HFFc6 (cell line): Measurements from ENCODE around the gene DHRS13. TPM values are rescaled to one million over a fixed set of nuclear protein-coding genes. Genes with fewer than 3 reads are reported as not detected.
A peak's percentile ranks its signal among the peaks of the same experiment; 100 is the strongest.
"Not testable (repeated sequence)": the region's sequence is repeated elsewhere in the genome, so short reads cannot be mapped to it uniquely, and the experiment has no call there.

Source experiments
- DNase-seq: peaks from one replicate; pipeline ENCODE4 v3.0.0-alpha.2; 2018
- H3K27ac Mint-ChIP-seq: 2 replicates; pipeline ENCODE4 v1.8.0; 2020; ENCODE audit warnings: mild to moderate bottlenecking, mixed read lengths
- H3K27me3 Mint-ChIP-seq: 2 replicates; pipeline ENCODE4 v1.8.0; 2021; ENCODE audit warnings: mild to moderate bottlenecking, moderate library complexity, mixed read lengths; ENCODE audit not compliant: insufficient read depth
- H3K36me3 Mint-ChIP-seq: 2 replicates; pipeline ENCODE4 v1.8.0; 2021; ENCODE audit warnings: low read depth, mixed read lengths
- H3K4me1 Mint-ChIP-seq: 2 replicates; pipeline ENCODE4 v1.8.0; 2020; ENCODE audit warnings: low read depth, mixed read lengths
- H3K4me3 Mint-ChIP-seq: 2 replicates; pipeline ENCODE4 v1.8.0; 2020; ENCODE audit warnings: mild to moderate bottlenecking, moderate library complexity, mixed read lengths
- H3K9me3 Mint-ChIP-seq: 2 replicates; pipeline ENCODE4 v1.8.0; 2020; ENCODE audit warnings: mild to moderate bottlenecking, mixed read lengths
- CTCF ChIP-seq: fragments of 200-600 bp; sonication (generic); IDR thresholded peaks from 2 replicates; pipeline ENCODE4 v1.5.0; 2021; ENCODE audit warnings: antibody characterized with exemption, mild to moderate bottlenecking
- total RNA-seq, 6 experiments: library from RNA; stranded (reverse); fragmentation: NEBNext Ultra II Directional; extraction: Animal tissue kit (Norgen Biotek cat#: 25700); gene quantifications; 2 replicates in 1 of 6; 3 replicates in 5 of 6; pipeline ENCODE4 v1.2.3, GENCODE V29; 2021

The DHRS13 gene
- total RNA-seq, 6 experiments from 2014 or later = 1.5 to 3.0 (median 2.2) TPM

- H3K27me3 Mint-ChIP-seq = no peaks in the 10 kb centered on the region
- no peaks in the 10 kb centered on the region for H3K9me3 Mint-ChIP-seq
- no peak overlapping the region; the same call in 1 of the 2 replicates for H3K27ac Mint-ChIP-seq
- peaks cover 15% of the 10 kb centered on the region for H3K36me3 Mint-ChIP-seq
- no peak overlapping the region for H3K4me3 Mint-ChIP-seq
- DNase-seq = no peak
- H3K4me1 Mint-ChIP-seq = peaks cover 69% of the 10 kb centered on the region
- no peak for TF ChIP-seq CTCF
Measured at GRCh38 chr17:28940675-28941074, 37.8 kb upstream of the DHRS13 start.

GRCh38 chr17:28940142-28940541, 37.3 kb upstream of the DHRS13 start:
- Mint-ChIP-seq H3K9me3 (no peaks in the 10 kb centered on the region), H3K36me3 (peaks cover 15% of the 10 kb centered on the region), H3K4me1 (peaks cover 68% of the 10 kb centered on the region), H3K27ac (no peak overlapping the region; the same call in 1 of the 2 replicates), H3K27me3 (no peaks in the 10 kb centered on the region; the same call in 1 of the 2 replicates), H3K4me3 (no peak overlapping the region)
- no peak for DNase-seq
- TF ChIP-seq CTCF = no peak

GRCh38 chr17:28938552-28938951, 35.7 kb upstream of the DHRS13 start:
- Mint-ChIP-seq H3K36me3 (peaks cover 15% of the 10 kb centered on the region), H3K9me3 (no peaks in the 10 kb centered on the region), H3K4me1 (peaks cover 62% of the 10 kb centered on the region), H3K4me3 (no peak overlapping the region), H3K27me3 (no peaks in the 10 kb centered on the region; the same call in 1 of the 2 replicates), H3K27ac (peak overlapping the region; percentile 30)
- no peak for DNase-seq
- TF ChIP-seq CTCF = no peak

- H3K36me3 Mint-ChIP-seq = peaks cover 13% of the 10 kb centered on the region; the same call in 1 of the 2 replicates
- no peak overlapping the region for H3K4me3 Mint-ChIP-seq
- H3K27me3 Mint-ChIP-seq = no peaks in the 10 kb centered on the region; the same call in 1 of the 2 replicates
- no peak for TF ChIP-seq CTCF
- H3K4me1 Mint-ChIP-seq = peaks cover 61% of the 10 kb centered on the region
- H3K9me3 Mint-ChIP-seq = no peaks in the 10 kb centered on the region
- DNase-seq = no peak
- H3K27ac Mint-ChIP-seq = no peak overlapping the region
Measured at GRCh38 chr17:28937044-28937729, 34.3 kb upstream of the DHRS13 start.

- no peak for DNase-seq
- H3K27me3 Mint-ChIP-seq = no peaks in the 10 kb centered on the region; the same call in 1 of the 2 replicates
- H3K4me3 Mint-ChIP-seq = no peak overlapping the region
- no peaks in the 10 kb centered on the region for H3K9me3 Mint-ChIP-seq
- H3K27ac Mint-ChIP-seq = no peak overlapping the region
- TF ChIP-seq CTCF = no peak
- H3K36me3 Mint-ChIP-seq = peaks cover 13% of the 10 kb centered on the region; the same call in 1 of the 2 replicates
- H3K4me1 Mint-ChIP-seq = peaks cover 61% of the 10 kb centered on the region
Measured at GRCh38 chr17:28935744-28936460, 33.0 kb upstream of the DHRS13 start.

- not testable (repeated sequence) for H3K4me3 Mint-ChIP-seq, DNase-seq, H3K27me3 Mint-ChIP-seq, H3K9me3 Mint-ChIP-seq
- Mint-ChIP-seq H3K4me1 (peaks cover 57% of the 10 kb centered on the region), H3K36me3 (peaks cover 22% of the 10 kb centered on the region), H3K27ac (peak overlapping the region; percentile 8; the same call in 1 of the 2 replicates)
Measured at GRCh38 chr17:28934508-28934907, 31.6 kb upstream of the DHRS13 start.
